ENCODE measurements around the gene TAF4.

DNA sequence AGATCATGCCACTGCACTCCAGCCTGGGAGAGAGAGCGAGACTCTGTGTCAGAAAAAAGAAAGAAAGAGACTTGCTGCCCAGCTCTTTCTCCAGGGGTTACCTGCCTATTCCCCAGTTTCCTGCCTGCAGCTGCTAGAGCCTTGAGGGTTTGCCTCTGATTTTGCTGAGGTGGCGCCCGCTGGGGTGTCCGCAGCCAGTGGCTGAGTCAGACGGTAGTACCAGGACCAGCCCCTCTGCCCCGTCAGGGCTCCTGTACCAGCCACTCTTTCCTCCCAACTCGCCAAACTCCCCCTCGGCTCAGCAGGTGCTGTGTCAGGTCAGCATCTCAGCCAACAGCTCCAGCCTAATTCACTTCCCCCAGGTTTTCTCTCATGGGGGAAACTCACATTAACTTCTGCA, 49.2 kb upstream of the TAF4 start:
- TF ChIP-seq POLR2A (IDR thresholded peaks at IDR 0.05; ENCODE audit: low read depth, low read length), result no peak
- no peak for TF ChIP-seq POLR2AphosphoS5 (IDR thresholded peaks at IDR 0.05; ENCODE audit: low read depth, low read length)

Measured in GM12892 (cell line).